Mucosa of rectum (tissue), 2 donors: ENCODE results near the gene USH2A.

ENCODE experiments used
- H3K27ac ChIP-seq, 2 donors: one replicate each; pipeline ENCODE4 v1.7.0; 2013; ENCODE audit warnings: inconsistent platforms in 2 of 2, low read depth in 2 of 2, low read length in 2 of 2
- H3K27me3 ChIP-seq, 2 donors: one replicate each; pipeline ENCODE4 v1.7.0; 2013; ENCODE audit warnings: low read length in 2 of 2; ENCODE audit not compliant: control insufficient read depth in 2 of 2, insufficient read depth in 2 of 2
- H3K36me3 ChIP-seq, 2 donors: one replicate each; pipeline ENCODE4 v1.7.0; 2013; ENCODE audit warnings: low read length in 2 of 2; ENCODE audit not compliant: control insufficient read depth in 2 of 2, insufficient read depth in 2 of 2
- H3K4me1 ChIP-seq, 2 donors: one replicate each; pipeline ENCODE4 v1.7.0; 2013; ENCODE audit warnings: low read length in 2 of 2, mild to moderate bottlenecking in 1 of 2; ENCODE audit not compliant: control insufficient read depth in 2 of 2, insufficient read depth in 2 of 2
- H3K4me3 ChIP-seq, 2 donors: one replicate each; pipeline ENCODE4 v1.7.0; 2013; ENCODE audit warnings: low read length in 2 of 2
- H3K9ac ChIP-seq, 2 donors: one replicate each; pipeline ENCODE4 v1.7.0; 2013; ENCODE audit warnings: low read length in 2 of 2, low read depth in 1 of 2, mild to moderate bottlenecking in 1 of 2
- H3K9me3 ChIP-seq, 2 donors: one replicate each; pipeline ENCODE4 v1.7.0; 2013; ENCODE audit warnings: low read length in 2 of 2; ENCODE audit not compliant: control insufficient read depth in 2 of 2
- donor health status: healthy.
- donor health status: Normal muscosa, but diverticular disease.

Gene USH2A

GRCh38 chr1:215661033-215661432 is 762.2 kb downstream of the USH2A start:
- Histone ChIP-seq H3K4me1 (no peaks in the 10 kb centered on the region), H3K9me3 (no peaks in the 10 kb centered on the region), H3K9ac (no peak overlapping the region), H3K36me3 (no peaks in the 10 kb centered on the region), H3K27me3 (no peaks in the 10 kb centered on the region), H3K4me3 (no peak overlapping the region), H3K27ac (no peak overlapping the region)

GRCh38 chr1:215660259-215660658 is 763.0 kb downstream of the USH2A start:
- H3K36me3 ChIP-seq, result no peaks in the 10 kb centered on the region
- H3K4me1 ChIP-seq, result no peaks in the 10 kb centered on the region
- H3K4me3 ChIP-seq, result no peak overlapping the region
- H3K27ac ChIP-seq, result no peak overlapping the region
- no peak overlapping the region for H3K9ac ChIP-seq
- H3K27me3 ChIP-seq, result no peaks in the 10 kb centered on the region
- H3K9me3 ChIP-seq, result no peaks in the 10 kb centered on the region

GRCh38 chr1:215657047-215657446 is 766.2 kb downstream of the USH2A start:
- H3K4me1 ChIP-seq, result no peaks in the 10 kb centered on the region
- H3K27ac ChIP-seq, result no peak overlapping the region
- H3K9ac ChIP-seq, result no peak overlapping the region
- H3K27me3 ChIP-seq, result no peaks in the 10 kb centered on the region
- no peaks in the 10 kb centered on the region for H3K9me3 ChIP-seq
- no peaks in the 10 kb centered on the region for H3K36me3 ChIP-seq
- H3K4me3 ChIP-seq, result no peak overlapping the region

GRCh38 chr1:215652371-215652770 is 770.9 kb downstream of the USH2A start:
- no peak overlapping the region for H3K4me3 ChIP-seq
- H3K27me3 ChIP-seq, result no peaks in the 10 kb centered on the region
- no peaks in the 10 kb centered on the region for H3K9me3 ChIP-seq
- H3K27ac ChIP-seq, result no peak overlapping the region
- no peaks in the 10 kb centered on the region for H3K4me1 ChIP-seq
- H3K9ac ChIP-seq, result no peak overlapping the region
- H3K36me3 ChIP-seq, result no peaks in the 10 kb centered on the region

- H3K36me3 ChIP-seq, result no peaks in the 10 kb centered on the region
Measured at GRCh38 chr1:215651867-215652266, 771.4 kb downstream of the USH2A start.

GRCh38 chr1:215650446-215651149 is 772.6 kb downstream of the USH2A start:
- no peaks in the 10 kb centered on the region for H3K4me1 ChIP-seq
- H3K9me3 ChIP-seq, result no peaks in the 10 kb centered on the region
- H3K27me3 ChIP-seq, result no peaks in the 10 kb centered on the region
- H3K4me3 ChIP-seq, result no peak overlapping the region
- no peak overlapping the region for H3K9ac ChIP-seq
- H3K27ac ChIP-seq, result no peak overlapping the region
- no peaks in the 10 kb centered on the region for H3K36me3 ChIP-seq

More at GRCh38 chr1:215651867-215652266, 771.4 kb downstream of the USH2A start:
- no peak overlapping the region for H3K4me3 ChIP-seq
- H3K27me3 ChIP-seq, result no peaks in the 10 kb centered on the region
- no peak overlapping the region for H3K27ac ChIP-seq
- H3K4me1 ChIP-seq, result no peaks in the 10 kb centered on the region
- no peaks in the 10 kb centered on the region for H3K9me3 ChIP-seq
- H3K9ac ChIP-seq, result no peak overlapping the region

GRCh38 chr1:215648957-215649356 is 774.3 kb downstream of the USH2A start:
- H3K27me3 ChIP-seq, result no peaks in the 10 kb centered on the region
- no peak overlapping the region for H3K4me3 ChIP-seq
- H3K9me3 ChIP-seq, result no peaks in the 10 kb centered on the region
- no peaks in the 10 kb centered on the region for H3K36me3 ChIP-seq
- no peak overlapping the region for H3K27ac ChIP-seq
- no peak overlapping the region for H3K9ac ChIP-seq
- no peaks in the 10 kb centered on the region for H3K4me1 ChIP-seq

- Histone ChIP-seq H3K9me3 (no peaks in the 10 kb centered on the region), H3K4me3 (no peak overlapping the region), H3K36me3 (no peaks in the 10 kb centered on the region), H3K9ac (no peak overlapping the region), H3K4me1 (no peaks in the 10 kb centered on the region), H3K27ac (no peak overlapping the region), H3K27me3 (no peaks in the 10 kb centered on the region)
Measured at GRCh38 chr1:215647738-215648137, 775.5 kb downstream of the USH2A start.

GRCh38 chr1:215645861-215646260 is 777.4 kb downstream of the USH2A start:
- H3K9me3 ChIP-seq, result no peaks in the 10 kb centered on the region
- no peak overlapping the region for H3K9ac ChIP-seq
- H3K27ac ChIP-seq, result no peak overlapping the region
- H3K4me3 ChIP-seq, result no peak overlapping the region
- H3K36me3 ChIP-seq, result no peaks in the 10 kb centered on the region
- H3K4me1 ChIP-seq, result no peaks in the 10 kb centered on the region
- no peaks in the 10 kb centered on the region for H3K27me3 ChIP-seq

GRCh38 chr1:215645182-215645581 is 778.1 kb downstream of the USH2A start:
- Histone ChIP-seq H3K27me3 (no peaks in the 10 kb centered on the region), H3K9ac (no peak overlapping the region), H3K4me3 (no peak overlapping the region), H3K4me1 (no peaks in the 10 kb centered on the region), H3K36me3 (no peaks in the 10 kb centered on the region), H3K27ac (no peak overlapping the region), H3K9me3 (no peaks in the 10 kb centered on the region)
